ENCODE results near the gene TEAD3. TPM values are rescaled to one million over a fixed set of nuclear protein-coding genes. Genes with fewer than 3 reads are reported as not detected.

TEAD3 gene
- total RNA-seq, 1 donor from 2014 or later = 0.68 TPM

Other genes starting within 250 kb of the TEAD3 start
- 27.7 and 32.0 TPM in 2 replicates for gene ZNF76, start 237.3 kb downstream of the TEAD3 start, total RNA-seq
- 0.88 and 1.0 TPM in 2 replicates for gene DEF6, start 199.3 kb downstream of the TEAD3 start, total RNA-seq
- 9.7 and 18.1 TPM in 2 replicates for gene PPARD, start 154.5 kb downstream of the TEAD3 start, total RNA-seq
- 14.5 and 18.0 TPM in 2 replicates for gene FANCE, start 44.7 kb downstream of the TEAD3 start, total RNA-seq
- gene RPL10A, start 28.7 kb downstream of the TEAD3 start, total RNA-seq = 1,962 and 2,039 TPM in 2 replicates
- gene TULP1, start 15.8 kb upstream of the TEAD3 start, total RNA-seq = not detected in 2 replicates
- gene FKBP5, start 191.8 kb upstream of the TEAD3 start, total RNA-seq = 40.0 and 73.4 TPM in 2 replicates
- gene ARMC12, start 240.0 kb upstream of the TEAD3 start, total RNA-seq = 0.34 and 0.37 TPM in 2 replicates

Measured in dermis blood vessel endothelial cell (primary cell).